Umbilical cord (tissue), 2 donors: ENCODE results near the gene VAMP7. TPM values are rescaled to one million over a fixed set of nuclear protein-coding genes. Genes with fewer than 3 reads are reported as not detected.
"Not testable (repeated sequence)": the region's sequence is repeated elsewhere in the genome, so short reads cannot be mapped to it uniquely, and the experiment has no call there.

Experiments used
- DNase-seq: peaks from one replicate; pipeline ENCODE4 v3.0.0-alpha.2; 2015; ENCODE audit warnings: low spot score
- total RNA-seq: library from RNA; depleted of rRNA; stranded (reverse); fragments of >200 nt; gene quantifications from one replicate; pipeline ENCODE4 v1.2.3, GENCODE V29; 2014; ENCODE audit warnings: low replicate concordance; ENCODE audit not compliant: insufficient read depth

Gene VAMP7
- total RNA-seq, 1 donor from 2014 or later: 31.5 TPM

DNA sequence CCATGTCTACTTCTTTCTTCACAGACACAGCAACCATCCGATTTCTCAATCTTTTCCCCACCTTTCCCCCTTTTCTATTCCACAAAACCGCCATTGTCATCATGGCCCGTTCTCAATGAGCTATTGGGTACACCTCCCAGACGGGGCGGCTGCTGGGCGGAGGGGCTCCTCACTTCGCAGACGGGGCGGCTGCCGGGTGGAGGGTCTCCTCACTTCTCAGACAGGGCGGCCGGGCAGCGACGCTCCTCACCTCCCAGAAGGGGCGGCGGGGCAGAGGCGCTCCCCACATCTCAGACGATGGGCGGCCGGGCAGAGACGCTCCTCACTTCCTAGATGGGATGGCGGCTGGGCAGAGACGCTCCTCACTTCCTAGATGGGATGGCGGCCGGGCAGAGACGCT lies 26.5 kb downstream of the VAMP7 start:
- not testable (repeated sequence) for DNase-seq

DNA sequence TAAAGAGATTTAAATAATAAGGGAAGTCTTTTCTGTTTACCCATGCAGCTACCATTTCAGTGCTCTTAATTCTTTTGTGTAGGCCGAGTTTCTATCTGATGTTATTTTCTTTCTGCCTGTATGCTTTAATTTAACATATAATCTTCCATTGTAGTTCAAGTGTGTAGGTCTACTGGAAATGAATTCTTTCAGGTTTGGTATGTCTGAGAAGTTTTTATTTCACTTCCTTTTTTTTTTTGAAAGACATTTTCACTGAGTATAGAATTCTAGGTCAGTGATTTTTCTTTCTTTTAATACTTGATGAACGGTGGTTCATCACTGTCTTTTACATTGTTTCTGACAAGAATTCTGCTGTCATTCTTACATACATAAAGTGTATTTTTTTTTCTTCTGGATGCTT lies 42.1 kb downstream of the VAMP7 start:
- DNase-seq: no peak

DNA sequence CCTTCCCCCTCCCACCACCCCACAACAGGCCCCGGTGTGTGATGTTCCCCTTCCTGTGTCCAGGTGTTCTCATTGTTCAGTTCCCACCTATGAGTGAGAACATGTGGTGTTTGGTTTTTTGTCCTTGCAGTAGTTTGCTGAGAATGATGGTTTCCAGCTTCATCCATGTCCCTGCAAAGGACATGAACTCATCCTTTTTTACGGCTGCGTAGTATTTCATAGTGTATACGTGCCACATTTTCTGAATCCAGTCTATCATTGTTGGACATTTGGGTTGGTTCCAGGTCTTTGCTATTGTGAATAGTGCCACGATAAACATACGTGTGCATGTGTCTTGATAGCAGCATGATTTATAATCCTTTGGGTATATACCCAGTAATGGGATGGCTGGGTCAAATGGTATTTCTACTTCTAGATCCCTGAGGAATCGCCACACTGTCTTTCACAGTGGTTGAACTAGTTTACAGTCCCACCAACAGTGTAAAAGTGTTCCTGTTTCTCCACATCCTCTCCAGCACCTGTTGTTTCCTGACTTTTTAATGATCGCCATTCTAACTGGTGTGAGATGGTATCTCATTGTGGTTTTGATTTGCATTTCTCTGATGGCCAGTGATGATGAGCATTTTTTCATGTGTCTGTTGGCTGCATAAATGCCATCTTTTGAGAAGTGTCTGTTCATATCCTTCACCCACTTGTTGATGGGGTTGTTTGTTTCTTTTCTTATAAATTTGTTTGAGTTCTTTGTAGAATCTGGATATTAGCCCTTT lies 49.9 kb downstream of the VAMP7 start:
- not testable (repeated sequence) for DNase-seq

DNA sequence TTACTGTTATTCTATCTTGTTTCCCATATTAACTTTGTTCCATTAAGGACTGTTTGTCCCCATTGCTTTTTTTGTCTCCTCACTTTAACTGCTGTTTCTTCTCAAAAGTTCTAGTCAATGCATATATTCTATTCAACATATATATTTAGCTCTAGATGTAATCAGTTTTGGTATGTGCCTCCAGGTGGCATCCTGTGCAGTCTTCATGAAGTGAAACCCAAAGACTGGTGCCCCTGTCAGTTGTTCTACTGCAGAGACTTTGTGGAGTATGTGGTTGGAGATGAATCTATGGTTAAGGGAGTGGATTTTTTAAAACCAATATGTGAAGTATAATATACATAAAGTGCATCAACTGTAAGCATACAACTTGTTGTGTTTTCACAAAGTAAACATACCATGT lies 57.0 kb downstream of the VAMP7 start:
- DNase-seq: no peak

DNA sequence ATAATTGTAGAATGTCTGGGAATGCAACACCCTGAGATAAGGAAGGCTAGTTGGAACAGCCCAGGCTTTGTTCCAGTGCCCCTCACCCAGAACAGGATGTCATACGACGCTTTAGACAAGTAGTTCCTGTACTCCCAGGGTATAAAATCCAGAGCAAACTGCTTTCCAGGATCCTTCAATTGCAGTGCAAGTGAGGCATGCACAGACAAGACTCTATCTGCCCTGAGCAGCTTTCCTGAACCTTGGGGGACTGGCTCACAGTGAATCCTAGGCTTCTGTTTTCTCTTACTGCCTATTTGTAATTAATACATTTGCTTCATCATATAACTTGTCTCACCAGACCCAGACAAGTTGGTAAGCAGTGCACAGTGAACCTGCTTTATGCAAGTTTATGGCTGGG lies 68.0 kb downstream of the VAMP7 start:
- no peak for DNase-seq

DNA sequence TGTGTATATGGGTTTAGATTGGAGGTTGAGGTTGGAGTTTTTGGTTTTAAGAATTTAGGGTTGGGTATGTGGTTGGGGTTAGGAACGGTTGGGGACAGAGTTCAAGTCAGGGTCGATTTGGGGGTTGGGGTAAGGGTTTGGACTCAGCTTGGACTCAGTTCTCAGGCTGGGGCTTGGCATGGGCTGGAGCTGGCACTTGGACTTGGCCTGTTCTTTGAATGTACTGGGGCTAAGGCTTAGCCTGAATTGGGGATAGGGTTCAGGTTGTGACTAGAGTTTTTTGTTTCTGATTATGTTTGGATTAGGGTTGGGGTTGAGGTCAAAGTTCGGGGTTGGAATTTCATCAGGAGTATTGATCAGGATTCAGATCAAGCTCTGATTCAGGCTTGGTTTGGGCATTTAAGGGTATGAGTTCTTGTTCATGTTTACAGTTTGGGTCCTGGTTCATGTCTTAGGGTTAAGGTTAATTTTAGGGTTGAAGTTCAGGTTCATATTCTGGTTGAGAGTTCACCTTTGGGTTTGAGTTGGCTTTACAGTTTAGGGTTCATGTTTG lies 70.2 kb downstream of the VAMP7 start:
- no peak for DNase-seq

DNA sequence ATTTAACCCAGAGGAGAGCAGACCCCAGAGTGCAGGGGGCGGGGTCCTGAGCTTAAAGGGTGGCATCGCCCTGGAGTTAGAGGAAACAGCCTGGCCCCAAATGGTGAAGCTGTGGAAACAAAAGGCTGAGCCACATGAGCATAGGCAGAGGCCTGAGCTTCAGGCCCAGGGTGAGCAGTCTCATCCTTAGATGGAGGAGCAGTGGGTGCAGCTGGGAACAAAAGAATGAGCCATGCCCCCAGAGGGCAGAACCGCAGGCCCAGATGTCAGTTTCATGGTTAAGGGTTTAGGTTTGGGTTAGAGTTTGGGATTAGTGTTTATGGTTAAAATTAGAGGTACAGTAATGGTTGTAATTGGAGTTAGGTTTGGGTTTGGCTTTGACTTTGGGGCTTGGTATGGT lies 71.9 kb downstream of the VAMP7 start:
- no peak for DNase-seq

DNA sequence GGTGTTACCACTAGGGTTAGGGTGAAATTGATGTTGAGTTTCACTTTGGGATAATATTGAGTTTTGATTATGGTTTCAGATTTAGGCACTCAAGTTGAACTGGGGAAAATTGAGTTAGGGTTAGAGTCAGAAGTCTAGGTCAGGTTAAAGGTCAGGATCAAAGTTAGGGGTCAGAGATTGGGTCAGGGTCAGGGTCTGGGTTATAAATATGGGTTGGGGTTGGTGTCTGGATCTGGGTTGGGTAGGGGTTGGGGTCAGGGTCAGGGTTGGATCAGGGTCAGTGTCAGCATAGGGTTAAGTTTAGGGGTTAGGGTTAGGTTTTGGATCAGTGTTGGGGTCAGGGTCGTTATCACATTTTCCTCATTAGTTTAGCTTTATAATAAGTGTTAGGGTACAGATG lies 73.6 kb downstream of the VAMP7 start:
- no peak for DNase-seq

DNA sequence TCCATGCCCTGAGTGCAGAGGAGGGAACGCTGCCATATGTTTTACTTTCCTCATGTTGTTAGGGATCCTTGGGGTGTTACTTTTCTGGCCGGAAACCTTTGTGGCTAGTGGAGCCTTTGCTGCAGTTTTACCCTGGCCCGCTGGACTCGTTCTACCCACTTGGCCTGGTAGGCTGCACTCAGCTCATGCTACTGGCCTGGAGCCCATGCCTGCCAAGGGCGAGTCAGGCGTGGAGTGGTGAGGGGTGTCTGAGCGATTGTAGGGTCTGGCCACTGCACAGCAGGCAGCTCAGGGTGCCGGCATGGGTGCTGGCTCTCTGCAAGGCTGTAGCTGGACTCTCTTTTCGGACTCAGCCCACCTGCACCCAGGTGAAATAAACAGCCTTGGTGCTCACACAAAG lies 75.0 kb downstream of the VAMP7 start:
- no peak for DNase-seq

DNA sequence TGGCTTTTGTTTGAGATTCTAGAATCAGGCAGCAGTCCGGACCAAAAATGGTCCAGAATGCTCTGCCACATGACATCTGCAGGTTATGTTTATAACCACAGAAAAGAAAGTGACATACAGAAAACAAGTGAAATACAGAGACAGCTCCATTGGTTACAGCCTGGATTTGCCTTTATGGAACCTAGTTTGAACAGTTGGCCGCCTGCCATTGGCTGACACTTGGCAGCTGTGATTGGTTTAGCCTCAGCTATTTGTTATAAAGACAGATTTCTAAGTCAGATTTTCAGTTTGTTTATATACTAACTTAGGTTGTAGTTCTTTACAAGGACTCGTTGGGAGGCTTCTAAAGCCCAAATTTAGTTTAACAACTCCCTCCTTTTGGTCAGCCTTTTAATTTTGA lies 75.5 kb downstream of the VAMP7 start:
- DNase-seq: no peak

DNA sequence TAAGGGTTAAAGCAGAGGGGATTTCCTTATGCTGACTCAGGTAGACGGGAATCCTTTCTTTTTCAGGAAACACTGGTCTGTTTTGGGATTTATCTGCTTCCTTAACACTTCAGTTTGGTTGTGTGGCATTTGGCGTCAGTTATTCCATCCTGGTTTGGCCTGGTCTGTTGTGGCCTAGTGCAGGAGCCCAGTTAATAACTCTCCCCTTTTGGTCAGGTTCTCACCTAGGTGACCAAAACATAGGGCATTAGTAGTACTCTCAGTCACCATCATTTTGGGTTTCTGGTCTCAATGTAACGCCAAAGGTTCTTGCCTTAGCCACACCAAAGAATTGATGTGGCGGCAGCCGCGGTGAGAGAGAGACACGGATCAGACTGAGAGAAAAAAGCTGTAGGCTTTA lies 76.7 kb downstream of the VAMP7 start:
- no peak for DNase-seq

DNA sequence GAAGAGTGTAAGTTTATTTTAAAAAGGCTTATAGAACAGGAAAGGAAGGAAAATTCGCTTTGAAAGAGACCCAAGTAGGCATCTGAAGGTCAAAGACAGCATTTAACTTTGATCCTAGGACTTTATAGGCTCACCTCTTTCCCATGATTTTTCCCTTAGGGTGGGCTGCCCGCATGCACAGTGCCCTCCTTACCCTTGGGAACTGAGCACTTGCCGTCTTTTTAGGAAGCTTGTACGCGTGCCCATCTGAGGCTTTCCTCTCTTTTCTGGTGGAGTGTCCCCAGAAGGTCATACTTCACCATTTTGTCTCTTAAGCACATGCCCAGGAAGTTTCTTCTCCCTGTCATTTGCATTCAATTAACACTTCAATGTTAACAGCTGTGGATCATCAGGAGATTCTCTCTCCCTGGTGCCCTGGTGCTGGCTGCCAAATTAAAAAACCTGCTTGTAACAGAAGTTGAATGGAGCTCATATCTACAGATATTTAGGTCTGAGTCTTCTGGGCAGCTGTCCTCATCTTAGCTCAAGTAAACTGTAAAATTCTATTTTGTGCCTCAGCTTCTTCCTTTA lies 78.0 kb downstream of the VAMP7 start:
- DNase-seq: no peak

DNA sequence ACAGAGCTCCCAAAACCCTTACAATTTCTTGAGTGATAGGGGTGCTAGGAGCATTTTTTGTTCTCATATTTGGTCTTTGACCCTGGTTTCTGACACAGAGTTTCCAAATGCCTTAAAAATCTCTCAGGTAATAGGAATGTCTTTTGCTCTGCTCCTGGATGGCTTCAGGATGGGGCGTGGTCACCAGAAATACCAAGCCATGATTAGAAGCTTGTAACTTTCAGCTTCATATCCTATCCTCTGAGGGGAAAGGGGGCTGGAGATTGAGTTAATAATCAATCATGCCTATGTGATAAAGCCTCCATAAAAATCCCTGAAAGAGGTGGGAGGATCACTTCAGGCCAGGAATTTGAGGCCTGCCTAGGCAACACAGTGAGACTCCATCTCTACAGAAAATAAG lies 81.8 kb downstream of the VAMP7 start:
- DNase-seq: no peak

DNA sequence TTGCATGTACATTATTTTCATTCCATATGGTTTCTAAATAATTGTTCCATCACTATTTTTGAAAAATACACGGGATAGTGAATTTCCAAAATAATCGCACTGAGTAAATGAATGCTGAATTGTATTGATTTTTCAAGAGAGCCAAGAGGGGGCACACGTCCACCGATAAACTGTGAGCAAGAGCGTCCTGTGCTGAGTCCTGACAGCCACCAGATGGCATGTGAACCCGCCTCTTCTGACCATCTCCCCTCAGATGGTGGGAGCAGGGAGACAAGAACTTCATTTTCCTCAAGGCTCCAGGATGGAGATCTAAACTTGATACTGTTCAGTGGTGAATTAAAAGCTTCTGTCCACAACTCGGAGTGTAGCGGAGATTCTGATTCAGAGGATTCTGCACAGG lies 85.7 kb downstream of the VAMP7 start:
- no peak for DNase-seq

DNA sequence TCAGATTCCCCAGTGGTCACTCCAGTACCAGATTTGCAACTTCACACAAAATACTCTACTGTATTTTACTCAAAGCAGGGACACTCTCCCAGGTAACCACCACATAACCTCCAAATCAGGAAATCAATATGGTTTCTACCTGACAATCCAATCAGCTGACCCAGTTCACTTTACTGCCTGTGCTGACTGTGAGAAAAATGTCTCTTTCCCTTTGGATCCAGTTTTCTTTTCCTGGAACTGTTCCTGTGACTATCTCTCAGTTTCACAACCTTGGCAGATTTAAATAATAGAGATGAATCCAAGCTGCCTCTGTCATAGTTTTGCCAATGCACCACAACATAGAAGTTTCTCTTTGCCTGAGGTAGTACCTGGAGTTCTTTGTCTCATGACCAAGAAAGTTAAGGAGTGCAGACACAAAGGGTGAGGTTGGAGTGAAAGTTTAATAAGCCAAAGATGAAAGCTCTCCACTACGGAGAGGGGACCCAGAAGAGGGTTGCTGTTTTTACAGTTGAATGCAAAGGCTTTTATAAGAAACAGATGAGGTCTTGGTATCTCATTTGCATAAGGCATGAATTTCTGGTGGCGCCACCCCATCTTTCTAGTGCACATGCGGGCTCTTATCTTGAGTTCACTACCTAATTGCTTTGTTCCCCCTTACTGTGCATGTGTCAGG lies 86.6 kb downstream of the VAMP7 start:
- DNase-seq: no peak

DNA sequence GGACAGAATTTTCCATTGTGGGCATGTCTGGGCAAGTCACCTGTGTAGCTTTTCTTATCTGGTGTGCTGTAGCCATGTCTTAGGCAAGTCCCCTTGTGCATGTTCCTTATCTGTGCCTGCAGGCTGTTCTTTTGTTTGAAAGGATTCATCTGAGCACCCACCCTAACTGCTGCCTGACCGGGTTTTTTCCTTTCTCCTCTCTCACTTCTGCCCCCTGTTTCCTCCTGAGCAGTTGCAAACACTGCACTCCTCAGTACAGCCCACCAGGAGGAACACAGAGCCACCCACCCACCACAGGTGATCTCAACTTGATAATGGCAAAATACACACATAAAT lies 87.1 kb downstream of the VAMP7 start:
- DNase-seq: no peak

DNA sequence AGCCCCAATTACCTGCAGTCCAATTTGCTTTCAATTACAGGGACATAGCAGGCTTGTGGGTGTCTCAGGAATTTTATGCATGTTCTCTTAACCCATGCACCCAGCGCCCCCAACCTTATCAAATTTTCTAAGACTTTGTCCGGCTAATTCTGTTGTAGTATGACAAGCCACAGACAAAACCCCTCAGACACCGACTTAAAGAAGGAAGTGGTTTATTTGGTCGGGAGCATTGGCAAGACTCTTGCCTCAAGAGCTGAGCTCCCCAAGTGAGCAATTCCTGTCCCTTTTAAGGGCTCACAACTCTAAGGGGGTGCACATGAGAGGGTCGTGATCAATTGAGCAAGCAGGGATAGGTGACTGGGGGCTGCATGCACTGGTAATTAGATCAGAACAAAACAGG lies 87.6 kb downstream of the VAMP7 start:
- DNase-seq: no peak

DNA sequence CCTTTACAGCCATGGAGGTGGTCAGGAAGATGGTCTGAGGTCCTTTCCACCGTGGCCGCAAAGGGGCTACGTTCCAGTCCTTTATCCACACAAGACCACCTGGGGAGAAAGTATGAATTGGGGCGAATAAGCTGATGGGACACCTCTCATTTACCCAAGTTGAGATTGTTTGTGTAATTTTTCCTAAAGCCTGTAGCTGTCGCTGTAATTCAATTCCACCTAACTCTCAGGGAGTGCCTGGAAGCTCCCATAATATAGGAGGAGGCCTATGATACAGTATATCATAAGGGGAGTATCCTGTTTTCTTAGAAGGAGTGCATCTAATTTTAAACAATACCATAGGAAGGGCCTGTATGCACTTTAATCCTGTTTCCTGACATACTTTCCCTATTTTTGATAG lies 90.5 kb downstream of the VAMP7 start:
- not testable (repeated sequence) for DNase-seq

DNA sequence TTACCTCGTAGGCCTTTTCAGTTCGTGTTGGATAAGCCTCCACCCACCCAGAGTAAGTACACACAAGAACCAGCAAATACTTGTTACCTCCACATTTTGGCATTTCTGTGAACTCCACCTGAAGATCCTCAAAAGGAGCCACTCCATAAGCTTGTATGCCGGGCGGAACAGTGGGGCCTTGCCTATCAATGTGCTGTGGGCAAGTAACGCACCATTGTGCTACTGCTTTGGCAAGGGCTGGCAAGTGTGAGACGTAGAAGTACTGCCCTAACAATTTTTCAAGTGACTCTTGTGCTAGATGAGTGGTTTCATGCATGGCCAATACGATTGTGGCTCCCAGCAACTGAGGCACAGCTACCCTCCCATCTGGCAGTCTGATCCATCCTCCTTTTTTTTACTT lies 91.1 kb downstream of the VAMP7 start:
- not testable (repeated sequence) for DNase-seq

DNA sequence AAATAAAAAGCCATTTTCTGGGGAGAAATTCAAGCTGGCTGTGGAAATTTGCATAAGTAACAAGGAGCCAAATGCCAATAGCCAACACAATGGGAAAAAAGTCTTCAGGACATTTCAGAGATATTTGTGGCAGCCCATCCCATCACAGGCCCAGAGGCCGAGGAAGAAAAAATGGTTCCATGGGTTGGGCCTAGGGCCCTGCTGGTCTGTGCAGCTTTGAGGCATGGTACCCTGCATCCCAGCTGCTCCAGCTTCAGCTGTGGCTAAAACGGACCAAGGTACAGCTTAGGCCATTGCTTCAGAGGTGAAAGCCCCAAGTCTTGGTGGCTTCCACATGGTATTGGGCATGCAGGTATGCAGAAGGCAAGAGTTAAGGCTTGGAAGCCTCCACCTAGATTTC lies 102.2 kb downstream of the VAMP7 start:
- no peak for DNase-seq

DNA sequence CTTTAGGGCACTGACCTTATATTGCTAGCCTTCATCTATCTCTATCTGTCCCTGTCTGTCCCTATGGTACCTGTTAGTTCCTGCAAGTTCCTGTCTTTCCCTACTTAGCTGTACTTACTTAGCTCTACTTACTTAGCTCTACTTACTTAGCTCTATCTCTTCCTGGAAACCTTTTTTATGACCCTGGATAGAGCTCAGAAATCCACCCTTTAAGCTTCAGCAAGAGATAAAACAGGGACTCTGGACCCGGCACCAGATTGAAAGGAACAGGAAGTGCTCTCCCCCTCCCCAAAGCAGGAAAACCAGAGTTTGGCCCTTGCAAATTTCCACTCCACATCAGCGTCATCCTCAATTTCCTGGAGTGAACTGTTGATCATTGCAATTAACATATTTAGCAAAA lies 104.1 kb downstream of the VAMP7 start:
- no peak for DNase-seq

DNA sequence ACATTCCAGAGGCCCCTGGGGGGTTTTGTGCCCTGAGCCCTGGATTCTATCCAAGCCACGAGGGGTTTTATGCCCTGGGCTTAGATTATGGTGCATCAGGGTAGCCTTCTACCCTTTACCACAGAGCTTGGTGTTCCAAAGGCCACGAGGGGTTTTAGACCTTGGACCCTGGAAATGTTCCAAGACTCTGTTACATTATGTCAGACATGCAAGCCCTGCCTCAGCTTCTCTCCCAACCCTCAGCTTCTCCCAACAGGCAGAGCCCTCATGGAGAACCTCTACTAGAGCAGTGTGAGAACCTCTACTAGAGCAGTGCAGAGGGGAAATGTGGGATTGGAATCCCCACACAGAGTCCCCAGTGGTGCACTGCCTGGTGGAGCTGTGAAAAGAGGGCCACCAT lies 105.8 kb downstream of the VAMP7 start:
- DNase-seq: not testable (repeated sequence)

DNA sequence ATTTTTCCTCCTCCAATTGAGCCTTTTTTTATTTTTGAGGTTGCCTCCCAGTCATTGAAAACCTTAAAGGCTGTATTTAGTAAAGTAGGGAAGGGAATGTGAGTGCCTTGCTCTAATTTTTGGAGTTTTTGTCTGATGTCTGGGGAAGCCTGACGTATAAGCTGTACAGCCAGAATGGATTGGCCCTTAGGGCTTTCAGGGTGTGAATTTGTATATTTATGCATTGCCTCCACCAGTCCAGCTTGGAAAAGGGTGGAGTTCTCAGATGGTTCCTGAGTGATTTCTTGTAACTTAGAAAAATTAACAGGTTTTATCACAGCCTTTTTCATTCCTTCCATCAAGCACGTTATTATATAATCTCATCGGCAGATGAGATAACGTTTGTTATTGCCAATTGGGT lies 107.7 kb downstream of the VAMP7 start:
- DNase-seq: no peak
